HG03060 (cell line): ENCODE results near the gene CNTNAP2.
"Not testable (repeated sequence)": the region's sequence is repeated elsewhere in the genome, so short reads cannot be mapped to it uniquely, and the experiment has no call there.

ENCODE experiments used
- ATAC-seq: cut with Tn5 transposase; IDR thresholded peaks from one replicate; pipeline ENCODE4 v1.9.1; 2021; ENCODE audit warnings: low read depth, moderate number of reproducible peaks; ENCODE audit not compliant: unreplicated experiment

Gene CNTNAP2

DNA sequence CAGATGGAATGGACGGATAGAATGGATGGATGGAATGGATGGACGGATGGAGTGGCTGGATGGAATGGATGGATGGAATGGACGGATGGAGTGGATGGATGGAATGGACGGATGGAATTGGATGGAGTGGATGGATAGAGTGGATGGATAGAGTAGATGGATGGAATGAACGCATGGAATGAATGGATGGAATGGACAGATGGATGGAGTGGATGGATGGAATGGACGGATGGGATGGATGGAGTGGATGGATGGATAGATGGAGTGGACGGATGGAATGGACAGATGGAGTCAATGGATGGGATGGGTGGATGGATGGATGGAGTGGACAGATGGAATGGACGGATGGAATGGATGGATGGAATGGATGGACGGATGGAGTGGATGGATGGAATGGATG is 2214.2 kb downstream of the CNTNAP2 start:
- no peak for ATAC-seq

DNA sequence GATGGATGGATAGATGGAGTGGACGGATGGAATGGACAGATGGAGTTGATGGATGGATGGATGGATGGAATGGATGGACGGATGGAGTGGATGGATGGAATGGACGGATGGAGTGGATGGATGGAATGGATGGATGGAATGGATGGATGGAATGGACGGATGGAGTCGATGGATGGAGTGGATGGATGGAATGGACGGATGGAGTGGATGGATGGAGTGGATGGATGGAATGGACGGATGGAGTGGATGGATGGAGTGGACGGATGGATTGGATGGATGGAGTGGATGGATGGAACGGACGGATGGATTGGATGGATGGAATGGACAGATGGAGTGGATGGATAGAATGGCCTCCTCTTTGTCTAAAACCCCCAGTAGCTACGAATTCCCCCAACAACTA is 2214.9 kb downstream of the CNTNAP2 start:
- ATAC-seq = not testable (repeated sequence)

DNA sequence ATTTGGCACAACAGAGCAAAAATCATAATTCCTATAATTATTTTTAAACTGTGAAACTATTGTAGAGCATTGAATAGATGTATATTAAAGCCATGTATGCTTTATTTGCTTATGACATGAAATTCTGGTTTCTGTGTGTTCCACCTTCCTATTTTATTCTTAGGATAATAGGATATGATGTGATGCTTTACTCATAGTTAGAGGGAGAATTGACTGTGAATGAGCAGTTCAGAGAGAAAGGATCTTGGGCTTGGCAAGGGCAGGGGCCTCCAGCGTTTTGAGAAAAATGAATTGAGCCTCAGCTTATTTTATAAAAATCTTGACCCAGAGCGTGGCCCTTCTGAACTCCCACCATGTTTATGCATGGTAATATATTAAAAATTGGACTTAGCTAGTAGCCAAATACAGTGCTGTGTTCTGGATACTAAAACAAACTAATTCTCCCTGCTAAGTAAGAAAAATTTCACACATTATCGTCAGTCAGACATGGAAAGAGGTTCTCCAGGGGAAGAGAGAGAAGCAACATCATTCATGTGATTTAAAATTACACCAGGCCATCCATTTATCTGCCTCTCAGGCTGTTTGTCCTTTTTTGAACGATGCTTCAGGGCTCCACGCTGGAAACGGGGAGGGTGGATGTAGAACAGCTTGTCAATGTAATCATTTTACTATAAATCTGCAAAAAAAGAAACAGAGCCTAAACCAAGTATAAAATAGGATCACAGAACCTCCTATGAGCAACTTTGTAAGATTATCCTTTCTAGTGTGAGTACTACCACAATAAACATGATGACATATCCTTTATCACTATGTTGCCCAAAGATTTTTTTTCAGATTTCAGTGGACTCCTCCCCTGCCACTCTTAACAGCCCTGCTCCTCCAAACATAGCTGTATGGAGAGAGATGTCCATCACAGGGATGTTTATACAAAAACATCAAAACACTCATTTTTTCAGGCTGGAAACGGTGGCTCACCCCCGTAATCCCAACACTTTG is 2215.9 kb downstream of the CNTNAP2 start:
- ATAC-seq = no peak

DNA sequence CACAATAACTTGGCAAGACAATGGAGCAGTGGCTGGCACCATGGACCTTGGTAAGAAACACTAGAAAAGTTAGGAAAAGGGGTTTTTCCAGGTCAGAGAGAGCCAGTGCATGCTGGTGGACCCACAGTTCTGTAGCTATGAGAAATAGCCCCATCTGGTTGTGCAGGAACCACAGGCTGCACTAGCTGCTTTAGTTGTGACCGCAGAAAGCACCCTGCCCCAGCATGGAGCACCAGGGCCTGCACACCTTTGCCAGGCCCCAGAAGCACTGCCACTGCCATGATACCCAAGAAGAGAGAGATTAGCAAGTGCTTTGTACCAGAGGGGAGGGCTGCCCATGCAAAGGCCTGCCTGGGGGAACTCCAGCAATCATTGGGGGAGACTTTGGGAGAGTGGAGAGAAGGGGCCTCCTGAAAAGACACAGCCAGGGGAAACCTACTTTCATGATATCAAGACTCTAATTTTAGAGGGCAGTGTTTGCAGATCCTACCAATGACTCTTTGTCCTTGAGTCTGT is 2217.9 kb downstream of the CNTNAP2 start:
- ATAC-seq = no peak

DNA sequence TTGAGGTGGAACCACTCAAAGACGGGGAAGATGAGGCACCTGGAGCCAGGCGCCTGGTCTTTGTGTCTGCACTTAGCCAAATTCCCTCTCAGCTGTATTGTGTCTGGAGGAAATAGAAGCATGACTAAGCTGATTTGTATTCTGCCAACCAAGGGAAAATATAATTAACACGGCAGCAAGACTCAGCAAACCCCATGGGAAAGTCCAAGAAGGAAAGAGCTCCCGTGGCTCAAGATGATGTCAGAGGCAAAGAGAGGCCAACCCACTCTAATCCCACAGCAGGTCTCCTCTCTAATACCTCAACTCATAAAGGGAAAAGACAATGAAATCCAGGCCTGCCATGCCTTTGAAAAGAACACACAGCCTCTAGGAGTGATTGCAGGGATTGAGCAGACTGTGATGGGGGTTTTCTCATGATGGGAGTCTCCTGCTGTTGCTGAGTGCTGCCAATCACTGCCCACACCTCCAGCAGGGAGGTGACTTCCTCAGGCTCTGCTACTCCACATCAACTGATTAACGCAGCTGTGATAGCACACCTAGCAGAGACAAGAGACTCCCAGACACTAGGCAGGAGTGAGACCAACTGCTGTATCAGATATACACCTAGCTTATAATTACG is 2218.5 kb downstream of the CNTNAP2 start:
- no peak for ATAC-seq

DNA sequence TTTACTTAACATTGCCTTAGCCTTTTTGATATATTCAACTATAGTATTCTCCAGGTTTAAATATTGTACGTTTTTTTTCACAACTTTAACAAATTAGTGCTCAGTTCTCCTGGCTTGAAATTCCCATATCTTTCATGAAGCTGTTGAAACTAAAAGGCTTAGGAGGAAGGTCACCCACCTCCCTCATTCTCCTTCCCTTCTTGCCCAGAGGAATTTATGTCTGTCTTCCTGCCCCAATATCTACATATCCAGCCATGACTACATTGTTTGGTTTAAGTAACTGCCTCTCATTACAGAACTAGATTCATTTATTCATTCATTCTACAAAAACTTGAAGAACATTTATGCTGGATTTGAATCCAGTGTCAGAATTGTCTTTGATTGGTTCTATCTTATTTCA is 2219.2 kb downstream of the CNTNAP2 start:
- no peak for ATAC-seq

DNA sequence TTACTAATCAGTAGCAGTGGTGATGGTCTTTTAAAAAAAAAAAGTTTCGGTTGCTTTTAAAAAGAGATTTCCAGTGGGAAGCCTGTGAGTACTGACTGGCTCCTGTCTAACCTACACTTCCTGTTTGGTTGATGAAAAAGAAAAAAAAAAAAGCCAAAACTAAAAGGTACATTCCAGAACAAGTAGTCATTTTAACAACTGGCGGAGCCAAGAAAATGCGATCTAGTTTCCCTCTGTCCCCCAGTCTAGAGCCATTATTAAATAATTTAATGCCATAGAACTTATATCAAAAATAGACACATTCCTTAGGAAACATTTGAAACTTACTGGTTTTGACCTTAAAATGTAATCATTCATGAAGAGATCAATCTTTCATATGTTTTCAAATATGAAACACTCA is 2219.8 kb downstream of the CNTNAP2 start:
- no peak for ATAC-seq

DNA sequence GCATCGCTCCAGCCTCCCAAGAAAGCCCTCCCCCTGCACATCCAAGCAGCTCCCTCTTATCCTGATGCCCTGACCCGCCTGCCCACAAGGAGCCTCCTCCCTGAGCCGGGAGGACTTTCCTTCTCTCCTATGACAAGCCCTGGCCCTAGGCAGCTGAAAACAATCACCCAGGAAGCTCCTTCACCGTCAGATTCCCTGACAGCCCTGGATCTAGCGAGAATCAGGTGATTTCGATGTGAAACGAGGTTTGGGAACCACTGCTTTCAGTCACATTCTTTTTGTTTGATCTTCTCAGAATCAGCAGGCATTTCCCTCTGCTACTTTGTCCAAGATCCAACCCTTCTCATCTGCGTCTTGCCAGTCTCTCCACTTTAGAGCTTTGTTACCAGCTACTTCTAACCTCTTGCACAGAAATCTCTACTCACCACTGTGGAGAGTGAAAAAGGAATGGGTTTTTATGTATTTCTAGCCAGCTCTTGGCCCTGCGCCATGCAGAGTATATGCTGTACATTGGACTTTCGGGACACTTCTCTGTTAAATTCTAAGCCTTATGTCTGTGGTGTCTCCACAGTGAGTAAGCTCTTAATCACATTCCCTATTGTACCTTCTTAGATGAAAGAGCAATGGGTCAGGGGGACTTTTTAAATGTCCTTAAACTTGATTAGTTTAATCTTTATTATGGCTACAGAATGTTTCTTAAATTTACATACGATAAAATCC is 2220.8 kb downstream of the CNTNAP2 start:
- no peak for ATAC-seq

DNA sequence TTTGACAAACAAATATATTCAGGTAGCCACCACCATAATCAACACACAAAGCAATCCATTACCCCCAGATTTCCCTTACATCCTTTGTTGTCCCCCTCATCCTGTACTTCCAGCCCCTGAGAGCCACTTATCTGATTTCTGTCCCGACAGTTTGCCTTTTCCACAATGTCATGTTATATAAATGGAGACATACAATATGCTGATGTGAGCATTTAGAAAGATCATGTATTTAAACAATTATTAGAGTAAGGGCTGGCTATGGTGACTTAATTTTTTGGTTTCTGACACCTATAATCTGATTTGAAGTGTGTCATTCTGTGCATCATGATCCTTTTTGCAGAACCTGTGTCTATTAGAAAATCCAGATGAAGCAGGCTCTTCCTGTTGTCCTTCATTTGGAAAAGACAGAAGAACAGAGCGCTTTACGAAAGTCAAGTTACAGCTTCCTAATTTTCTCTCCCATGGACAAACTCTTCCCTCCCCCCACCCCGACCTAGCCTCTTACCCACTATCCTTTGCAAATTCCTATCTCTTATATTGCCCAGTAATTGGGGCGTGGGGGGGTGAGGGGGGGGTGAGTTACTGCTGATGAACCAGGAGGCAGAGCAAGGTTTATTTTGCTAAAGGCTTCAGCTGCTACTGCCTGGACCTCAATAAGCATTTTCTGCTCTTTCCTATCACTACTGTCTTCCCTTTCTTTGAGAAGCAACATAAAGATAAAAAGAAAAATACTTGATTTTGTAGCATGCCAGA is 2221.6 kb downstream of the CNTNAP2 start:
- no peak for ATAC-seq

DNA sequence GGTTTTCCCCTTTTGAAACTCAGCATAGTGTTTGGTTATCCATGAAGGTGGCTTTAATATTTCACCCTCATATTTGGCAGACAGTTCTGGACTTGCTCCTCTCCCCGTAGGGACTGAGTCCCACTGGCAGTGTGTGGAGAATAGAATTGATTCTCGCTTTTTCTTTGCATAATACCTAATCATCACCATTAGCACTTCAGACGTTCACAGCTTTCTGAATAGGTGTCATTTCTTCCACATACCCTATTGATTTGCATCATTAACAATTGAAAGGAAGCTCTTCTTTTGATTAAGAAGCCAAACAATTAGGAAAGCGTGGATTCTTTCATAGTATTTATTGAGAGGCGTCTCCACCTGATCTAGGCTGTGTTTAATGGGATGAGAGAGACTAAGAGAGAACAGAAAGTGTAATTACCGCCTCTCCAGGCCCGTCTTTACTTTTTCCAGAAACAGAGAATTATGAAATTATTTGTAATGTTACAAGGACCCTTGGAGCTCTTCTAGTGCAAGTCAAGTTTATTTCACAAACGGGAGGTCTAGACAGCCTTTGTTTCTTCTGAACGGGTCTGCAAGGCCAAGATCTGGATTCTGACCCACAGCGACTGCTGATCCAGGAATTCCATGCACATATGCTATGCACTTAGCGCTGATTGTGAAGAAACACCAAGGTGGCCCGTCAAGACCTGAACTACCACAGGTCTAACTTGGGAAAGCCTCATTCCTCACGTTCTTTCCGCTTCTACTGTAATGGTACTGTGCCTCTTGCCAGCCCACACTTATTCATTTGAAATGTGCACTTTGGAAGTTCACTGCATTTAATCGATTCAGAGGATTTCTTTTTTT is 2224.1 kb downstream of the CNTNAP2 start:
- no peak for ATAC-seq

DNA sequence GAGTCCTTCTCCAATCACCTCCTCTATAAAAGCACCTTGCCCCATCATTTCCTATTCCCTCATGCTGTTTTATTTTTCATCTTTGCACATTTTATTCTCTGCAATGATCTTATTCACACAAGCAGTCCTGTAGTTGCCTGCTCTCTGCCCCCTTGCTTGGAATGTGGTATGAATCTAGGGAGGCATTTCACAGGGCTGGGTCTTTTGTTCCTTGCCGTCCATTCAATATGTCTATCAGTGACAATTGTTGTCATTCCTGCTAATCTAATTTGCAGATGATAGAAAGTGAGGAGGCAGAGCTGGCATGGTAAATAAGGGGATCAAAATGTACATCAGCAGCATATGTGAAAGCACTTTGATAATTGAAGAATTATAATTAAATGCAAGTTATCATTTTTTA is 2227.8 kb downstream of the CNTNAP2 start:
- no peak for ATAC-seq

DNA sequence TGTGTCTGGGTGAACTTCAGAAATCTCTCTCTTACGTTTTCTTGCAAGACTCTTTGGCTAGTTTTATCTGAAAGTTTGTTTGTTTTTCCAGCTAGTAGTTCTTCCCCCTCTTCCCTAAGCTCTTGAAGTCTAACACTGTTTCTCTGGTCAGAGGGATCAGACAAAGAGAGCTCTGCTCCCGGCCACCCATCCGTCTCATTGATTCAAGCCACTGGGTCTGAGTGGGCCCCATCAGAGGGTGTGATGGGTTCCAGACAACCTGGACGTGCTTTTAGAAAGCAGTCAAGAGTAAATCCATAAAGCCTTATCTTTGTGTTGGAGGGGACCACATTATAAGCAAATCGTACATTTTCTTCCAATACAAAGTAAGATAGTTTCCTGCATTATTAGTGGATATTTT is 2231.4 kb downstream of the CNTNAP2 start:
- ATAC-seq = no peak

DNA sequence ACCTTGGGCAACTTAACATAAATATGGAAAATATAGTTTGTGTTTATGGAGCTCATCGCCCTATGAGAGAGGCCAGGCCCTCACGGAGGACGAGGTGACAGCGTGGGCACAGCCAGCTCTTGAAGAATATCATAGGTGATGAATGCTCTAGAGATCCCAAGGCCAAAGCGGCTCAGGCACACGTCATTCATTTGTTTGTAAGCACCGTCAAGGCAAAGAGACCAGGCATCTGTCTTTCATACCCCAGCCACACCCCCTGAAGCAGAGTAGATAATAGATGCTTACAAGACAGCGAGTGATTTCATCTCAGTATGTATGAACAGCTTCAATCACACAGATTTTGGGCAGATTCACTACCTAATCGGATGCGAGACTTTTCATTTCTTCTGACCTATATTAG is 2231.9 kb downstream of the CNTNAP2 start:
- no peak for ATAC-seq

DNA sequence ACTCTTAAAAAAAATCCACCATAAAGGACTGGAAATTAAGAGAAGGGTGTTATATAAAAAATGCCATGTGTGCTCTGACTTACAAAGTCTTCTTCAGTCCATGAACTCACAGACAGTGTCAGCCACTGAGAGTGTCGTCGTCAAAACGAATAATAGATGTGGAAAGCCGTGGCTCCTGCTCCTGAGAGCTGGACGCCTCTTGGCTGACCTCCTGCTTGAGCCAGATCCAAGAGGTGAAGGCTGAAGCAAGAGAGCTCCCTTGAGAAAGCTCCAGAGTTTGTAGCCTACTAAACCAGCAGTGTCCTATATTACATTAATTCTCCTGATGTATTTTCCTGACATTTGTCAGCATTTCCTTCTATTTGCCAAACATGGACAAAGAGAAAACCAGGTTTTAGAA is 2239.7 kb downstream of the CNTNAP2 start:
- no peak for ATAC-seq

DNA sequence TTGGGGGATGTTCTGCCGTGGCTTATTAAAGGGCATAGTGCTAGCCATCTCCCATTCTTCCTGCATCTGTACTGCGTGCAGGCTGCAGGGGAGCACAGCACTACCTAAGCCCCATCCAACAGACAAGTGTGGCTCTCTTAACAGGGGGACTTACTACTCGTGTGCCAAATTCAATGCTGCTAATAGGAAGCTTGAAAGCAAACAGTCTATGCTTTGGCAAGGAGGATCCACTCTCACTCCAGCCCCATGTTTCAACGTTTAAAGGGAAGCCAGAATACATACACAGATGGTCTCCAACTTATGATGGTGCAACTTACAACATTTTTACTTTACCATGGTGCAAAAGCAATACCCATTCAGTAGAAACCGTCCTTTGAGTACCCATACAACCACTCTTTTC is 2245.9 kb downstream of the CNTNAP2 start:
- no peak for ATAC-seq

DNA sequence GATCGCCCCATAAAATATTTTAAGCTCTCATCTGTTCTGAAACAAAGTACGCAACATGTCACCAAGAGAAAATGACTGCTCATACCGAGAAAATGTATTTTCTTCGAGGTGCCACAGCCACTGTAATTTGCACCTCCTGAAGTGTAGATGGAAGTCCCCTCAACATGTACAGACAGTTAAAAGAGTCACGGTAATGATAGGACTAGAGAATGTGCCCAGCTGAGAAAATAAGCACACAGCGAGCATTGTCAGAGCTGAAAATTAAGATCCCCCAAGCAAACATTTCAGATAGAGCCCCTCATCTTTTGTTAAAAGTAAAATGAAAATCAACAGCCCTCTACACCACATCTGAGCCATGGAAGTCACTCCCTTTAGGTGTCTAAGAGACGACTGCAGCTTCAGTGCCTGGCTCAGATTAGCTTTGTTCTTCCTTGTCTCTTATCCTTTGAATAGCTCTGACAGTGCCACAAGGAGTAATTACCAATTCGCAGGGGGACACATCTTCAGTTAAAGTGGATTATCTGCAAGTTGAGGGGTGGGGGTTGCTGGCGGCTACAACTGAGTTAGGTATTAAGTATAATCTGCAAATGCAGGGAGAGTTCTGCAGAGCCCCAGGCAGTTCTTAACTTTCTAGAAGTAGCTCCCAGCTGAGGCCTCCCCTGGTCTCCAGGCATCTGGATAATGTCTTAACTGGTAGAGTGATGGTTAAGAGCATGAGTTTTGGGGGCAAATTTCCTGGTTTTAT is 2251.3 kb downstream of the CNTNAP2 start:
- ATAC-seq = no peak

DNA sequence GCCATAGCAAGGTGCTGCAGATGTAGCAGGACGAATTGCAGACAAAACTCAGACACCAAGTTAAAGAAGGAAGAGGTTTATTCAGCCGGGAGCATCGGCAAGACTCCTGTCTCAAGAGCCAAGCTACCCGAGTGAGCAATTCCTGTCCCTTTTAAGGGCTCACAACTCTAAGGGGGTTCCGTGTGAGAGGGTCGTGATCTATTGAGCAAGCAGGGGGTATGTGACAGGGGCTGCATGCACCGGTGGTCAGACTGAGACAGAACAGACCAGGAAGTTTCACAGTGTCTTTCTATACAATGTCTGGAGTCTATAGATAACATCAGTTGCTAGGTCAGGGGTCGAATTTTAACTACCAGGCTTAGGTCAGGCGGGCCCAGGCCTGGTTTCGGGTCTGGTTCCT is 2252.0 kb downstream of the CNTNAP2 start:
- ATAC-seq = no peak

DNA sequence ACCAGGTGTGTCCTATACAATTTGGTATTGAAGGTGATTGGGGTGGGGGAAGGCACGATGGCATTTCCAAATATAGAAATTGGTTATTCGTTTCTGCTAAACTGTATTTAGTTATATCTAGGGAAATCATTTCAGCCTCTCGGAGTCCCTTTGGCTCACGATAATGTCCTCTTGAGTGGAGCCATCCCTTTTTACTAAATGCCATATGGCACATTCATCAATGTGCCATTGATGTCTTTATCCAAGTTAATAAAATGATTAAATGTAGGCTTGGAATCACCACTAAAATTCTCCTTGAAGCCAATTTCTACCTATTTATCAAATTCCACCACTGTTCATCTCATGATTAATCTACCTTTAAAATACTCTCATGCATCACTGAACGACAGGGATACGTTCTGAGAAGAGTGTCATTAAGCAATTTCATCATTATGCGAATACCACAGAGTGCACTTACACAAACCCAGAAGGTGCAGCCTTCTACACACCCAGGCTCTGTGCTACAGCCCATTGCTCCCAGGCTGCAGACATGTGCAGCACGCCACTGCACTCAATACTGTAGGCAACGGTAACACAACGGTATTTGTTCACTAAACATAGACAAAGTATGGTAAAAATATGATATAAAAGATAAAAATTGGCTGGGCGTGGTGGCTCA is 2254.8 kb downstream of the CNTNAP2 start:
- ATAC-seq = no peak
